Trophoblast cell (in vitro differentiated cells and primary cell): ENCODE measurements around the gene PALM3.
"Not testable (repeated sequence)": the region's sequence is repeated elsewhere in the genome, so short reads cannot be mapped to it uniquely, and the experiment has no call there.

ENCODE experiments used
- DNase-seq, 2 donors: peaks; one replicate each; pipeline ENCODE4 v3.0.0-alpha.2; 2016
- H2AFZ ChIP-seq: 2 replicates; pipeline ENCODE4 v1.6.1; 2013; ENCODE audit warnings: low read length, moderate library complexity, mild to moderate bottlenecking; ENCODE audit not compliant: insufficient read depth, poor library complexity
- H2AK5ac ChIP-seq: 2 replicates; pipeline ENCODE4 v1.6.1; 2013; ENCODE audit warnings: mild to moderate bottlenecking, low read length
- H2BK120ac ChIP-seq: 2 replicates; pipeline ENCODE4 v1.6.1; 2013; ENCODE audit warnings: low read length, mild to moderate bottlenecking, moderate library complexity; ENCODE audit not compliant: insufficient read depth, poor library complexity
- H2BK12ac ChIP-seq: 2 replicates; pipeline ENCODE4 v1.6.1; 2013; ENCODE audit warnings: mild to moderate bottlenecking, low read length, moderate library complexity
- H2BK5ac ChIP-seq: 2 replicates; pipeline ENCODE4 v1.6.1; 2013; ENCODE audit warnings: low read length, low read depth, moderate library complexity, mild to moderate bottlenecking; ENCODE audit not compliant: poor library complexity
- H3K14ac ChIP-seq: 2 replicates; pipeline ENCODE4 v1.6.1; 2013; ENCODE audit warnings: mild to moderate bottlenecking, low read length
- H3K18ac ChIP-seq: 2 replicates; pipeline ENCODE4 v1.6.1; 2013; ENCODE audit warnings: mild to moderate bottlenecking, low read length
- H3K23ac ChIP-seq: 2 replicates; pipeline ENCODE4 v1.6.1; 2013; ENCODE audit warnings: low read length
- H3K27ac ChIP-seq: 2 replicates; pipeline ENCODE4 v1.5.1; 2013; ENCODE audit warnings: low read depth, mild to moderate bottlenecking, inconsistent platforms, low read length, moderate library complexity
- H3K27me3 ChIP-seq: 2 replicates; pipeline ENCODE4 v1.6.1; 2013; ENCODE audit warnings: inconsistent platforms, mild to moderate bottlenecking, low read length, moderate library complexity; ENCODE audit not compliant: insufficient read depth
- H3K36me3 ChIP-seq, 2 experiments: 1 replicate in 1 of 2; 2 replicates in 1 of 2; pipeline ENCODE4 v1.6.1; 2013; ENCODE audit warnings: low read length in 2 of 2, mild to moderate bottlenecking in 2 of 2, moderate library complexity in 1 of 2; ENCODE audit not compliant: insufficient read depth in 2 of 2, control insufficient read depth in 1 of 2
- H3K4ac ChIP-seq: 2 replicates; pipeline ENCODE4 v1.6.1; 2013; ENCODE audit warnings: low read depth, mild to moderate bottlenecking, low read length, moderate library complexity
- H3K4me1 ChIP-seq, 2 experiments: 1 replicate in 1 of 2; 2 replicates in 1 of 2; pipeline ENCODE4 v1.6.1; 2013; ENCODE audit warnings: low read length in 2 of 2, mild to moderate bottlenecking in 2 of 2, moderate library complexity in 1 of 2; ENCODE audit not compliant: insufficient read depth in 2 of 2, control insufficient read depth in 1 of 2
- H3K4me2 ChIP-seq: 2 replicates; pipeline ENCODE4 v1.6.1; 2013; ENCODE audit warnings: inconsistent platforms, mild to moderate bottlenecking, low read length, moderate library complexity
- H3K4me3 ChIP-seq: 2 replicates; pipeline ENCODE4 v1.5.1; 2013; ENCODE audit warnings: mild to moderate bottlenecking, low read depth, low read length, inconsistent platforms
- H3K79me1 ChIP-seq: one replicate; pipeline ENCODE4 v1.6.1; 2013; ENCODE audit warnings: low read length
- H3K79me2 ChIP-seq: 2 replicates; pipeline ENCODE4 v1.6.1; 2013; ENCODE audit warnings: low read length, mild to moderate bottlenecking; ENCODE audit not compliant: control insufficient read depth, insufficient read depth, poor library complexity
- H3K9ac ChIP-seq: 2 replicates; pipeline ENCODE4 v1.6.1; 2013; ENCODE audit warnings: mild to moderate bottlenecking, low read length
- H3K9me3 ChIP-seq: 2 replicates; pipeline ENCODE4 v1.6.1; 2013; ENCODE audit warnings: low read depth, mild to moderate bottlenecking, control low read depth, inconsistent platforms, low read length; ENCODE audit not compliant: insufficient read depth
- H4K12ac ChIP-seq: 2 replicates; pipeline ENCODE4 v1.6.1; 2013; ENCODE audit warnings: low read depth, mild to moderate bottlenecking, low read length, moderate library complexity
- H4K8ac ChIP-seq: 2 replicates; pipeline ENCODE4 v1.6.1; 2013; ENCODE audit warnings: low read depth, mild to moderate bottlenecking, low read length, moderate library complexity
- H4K91ac ChIP-seq: one replicate; pipeline ENCODE4 v1.6.1; 2013; ENCODE audit warnings: low read depth, mild to moderate bottlenecking, low read length, moderate library complexity
- WGBS: extraction: QIAGEN DNeasy Blood & Tissue Kit; methylation state at CpG from one replicate; pipeline ENCODE4 v1.1.7; 2013; ENCODE audit warnings: missing lambda C conversion rate; ENCODE audit not compliant: insufficient read length, insufficient coverage; ENCODE audit errors: extremely low coverage; 5-methylcytosine and 5-hydroxymethylcytosine counted together

The PALM3 gene

DNA sequence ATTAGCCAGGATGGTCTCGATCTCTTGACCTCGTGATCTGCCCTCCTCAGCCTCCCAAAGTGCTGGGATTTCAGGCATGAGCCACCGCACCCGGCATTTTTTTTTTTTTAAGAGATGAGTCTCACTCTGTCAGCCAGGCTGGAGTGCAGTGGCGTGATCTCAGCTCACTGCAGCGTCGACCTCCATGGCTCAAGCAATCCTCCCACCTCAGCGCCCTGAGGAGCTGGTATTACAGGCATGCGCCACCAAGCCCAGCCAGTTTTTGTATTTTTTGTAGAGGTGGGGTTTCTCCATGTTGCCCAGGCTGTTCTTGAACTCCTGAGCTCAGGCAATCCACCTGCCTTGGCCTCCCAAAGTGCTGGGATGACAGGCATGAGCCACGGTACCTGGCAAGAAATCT, 14.0 kb downstream of the PALM3 start:
- H3K27me3 ChIP-seq, H3K4me3 ChIP-seq, H2AFZ ChIP-seq, H4K91ac ChIP-seq, H3K79me2 ChIP-seq, H3K9ac ChIP-seq, H3K23ac ChIP-seq, H3K4me1 ChIP-seq, H4K12ac ChIP-seq, H2BK5ac ChIP-seq, H3K36me3 ChIP-seq, H3K9me3 ChIP-seq, H3K79me1 ChIP-seq, H2BK120ac ChIP-seq, H2AK5ac ChIP-seq, H3K4me2 ChIP-seq, H3K4ac ChIP-seq, H4K8ac ChIP-seq, H2BK12ac ChIP-seq, H3K14ac ChIP-seq, H3K18ac ChIP-seq, H3K27ac ChIP-seq: not testable (repeated sequence)
- peak; percentile 79 to 86 for DNase-seq
- no CpG with 5 or more reads among the region's 10 CpGs for WGBS

DNA sequence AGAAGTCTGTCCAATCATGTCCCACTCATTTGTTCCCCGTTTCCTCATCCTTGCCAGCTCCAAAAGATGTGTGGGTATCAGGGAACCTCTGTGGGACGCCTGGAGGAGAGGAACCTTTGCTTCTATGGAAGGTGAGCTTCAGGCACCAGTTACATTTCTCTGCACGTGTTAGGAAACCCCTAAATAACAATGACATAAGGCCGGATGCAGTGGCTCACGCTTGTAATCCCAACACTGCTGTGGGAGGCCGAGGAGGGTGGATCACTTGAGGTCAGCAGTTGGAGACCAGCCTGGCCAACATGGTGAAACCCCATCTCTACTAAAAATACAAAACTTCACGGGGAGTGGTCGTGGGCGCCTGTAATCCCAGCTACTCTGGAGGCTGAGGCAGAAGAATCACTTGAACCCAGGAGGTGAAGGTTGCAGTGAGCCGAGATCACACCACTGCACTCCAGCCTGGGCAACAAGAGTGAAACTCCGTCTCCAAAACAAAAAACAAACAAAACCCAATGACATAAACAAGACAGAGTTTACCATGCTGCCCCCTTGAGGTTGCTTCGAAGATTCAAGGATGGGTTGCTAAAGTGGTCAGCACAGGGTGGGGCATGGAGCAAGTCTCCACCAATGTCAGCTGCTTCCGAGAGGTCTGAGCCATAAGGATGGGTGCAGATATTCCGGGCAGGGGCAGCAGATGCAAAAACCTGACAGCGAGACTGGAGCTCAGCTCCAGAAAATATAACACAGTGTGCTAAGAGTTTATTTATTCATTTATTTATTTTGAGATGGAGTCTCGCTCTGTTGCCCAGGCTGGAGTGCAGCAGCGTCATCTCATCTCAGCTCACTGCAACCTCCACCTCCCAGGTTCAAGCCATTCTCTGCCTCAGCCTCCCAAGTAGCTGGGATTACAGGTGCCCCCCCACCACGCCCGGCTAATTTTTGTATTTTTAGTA, 18.9 kb downstream of the PALM3 start:
- H3K4me1 ChIP-seq, result not testable (repeated sequence)

DNA sequence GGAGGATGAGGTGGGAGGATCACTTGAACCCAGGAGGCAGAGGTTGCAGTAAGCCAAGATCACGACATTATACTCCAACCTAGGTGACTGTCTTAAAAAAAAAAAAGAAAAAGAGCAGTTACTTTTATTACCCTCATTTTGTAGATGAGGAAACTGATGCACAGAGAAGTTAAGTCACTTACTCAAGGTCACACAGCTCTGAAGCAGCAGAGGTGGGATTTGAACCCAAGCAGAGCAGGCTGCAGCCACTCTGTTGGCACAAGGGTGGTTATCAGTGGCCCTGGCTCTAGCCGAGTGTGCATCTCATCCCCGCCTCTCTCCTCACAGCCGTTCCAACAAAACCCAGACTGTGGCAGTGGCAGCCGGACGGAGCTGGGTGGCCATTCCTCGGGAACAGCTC, 22.7 kb downstream of the PALM3 start:
- H3K36me3 ChIP-seq, result no peaks in the 10 kb centered on the region
- H3K27me3 ChIP-seq, result no peaks in the 10 kb centered on the region
- no peak overlapping the region for H3K14ac ChIP-seq
- no peak overlapping the region for H4K12ac ChIP-seq
- H3K9me3 ChIP-seq, result no peaks in the 10 kb centered on the region
- no peak overlapping the region for H3K4me2 ChIP-seq
- no peak overlapping the region for H3K9ac ChIP-seq
- H4K91ac ChIP-seq, result no peak overlapping the region
- H4K8ac ChIP-seq, result no peak overlapping the region
- DNase-seq, result no peak
- H3K27ac ChIP-seq, result no peak overlapping the region
- H2AK5ac ChIP-seq, result no peak overlapping the region
- H3K4me1 ChIP-seq, result no peaks in the 10 kb centered on the region
- H2AFZ ChIP-seq, result no peak overlapping the region
- no peak overlapping the region for H2BK120ac ChIP-seq
- H3K4me3 ChIP-seq, result no peak overlapping the region
- H3K18ac ChIP-seq, result no peak overlapping the region
- no peak overlapping the region for H3K23ac ChIP-seq
- no peak overlapping the region for H3K4ac ChIP-seq
- no CpG with 5 or more reads among the region's 7 CpGs for WGBS
- H3K79me1 ChIP-seq, result no peaks in the 10 kb centered on the region
- no peak overlapping the region for H2BK12ac ChIP-seq
- H2BK5ac ChIP-seq, result no peak overlapping the region
- H3K79me2 ChIP-seq, result no peaks in the 10 kb centered on the region

More for the DNA sequence above, 18.9 kb downstream of the PALM3 start:
- not testable (repeated sequence) for H3K4me3 ChIP-seq, H2BK12ac ChIP-seq, H3K4ac ChIP-seq, H3K36me3 ChIP-seq, H2AK5ac ChIP-seq, H2BK5ac ChIP-seq, H3K27ac ChIP-seq, H3K9me3 ChIP-seq, H2BK120ac ChIP-seq, H3K79me2 ChIP-seq, H3K18ac ChIP-seq, H3K23ac ChIP-seq, H2AFZ ChIP-seq, H3K4me2 ChIP-seq, H3K14ac ChIP-seq, H3K27me3 ChIP-seq, H3K79me1 ChIP-seq, H3K9ac ChIP-seq, H4K12ac ChIP-seq
- DNase-seq, result peak; percentile 80 to 81
- peak overlapping the region; percentile 6 for H4K8ac ChIP-seq
- WGBS, result no CpG with 5 or more reads among the region's 19 CpGs
- H4K91ac ChIP-seq, result peak overlapping the region; percentile 32

DNA sequence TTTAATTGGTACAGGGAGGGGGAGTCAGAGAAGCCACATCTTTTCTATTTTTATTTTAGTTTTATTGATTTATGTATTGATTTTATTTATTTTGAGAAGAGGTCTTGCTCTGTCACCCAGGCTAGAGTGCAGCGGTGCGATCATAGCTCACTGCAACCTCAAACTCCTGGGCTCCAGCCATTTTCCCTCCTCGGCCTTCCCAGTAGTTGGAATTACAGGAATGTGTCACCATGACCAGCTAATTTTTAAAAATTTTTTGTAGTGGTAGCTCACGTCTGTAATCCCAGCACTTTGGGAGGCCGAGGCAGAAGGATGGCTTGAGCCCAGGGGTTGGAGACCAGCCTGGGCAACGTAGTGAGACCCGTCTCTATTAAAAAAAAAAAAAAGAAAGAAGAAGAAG, 26.2 kb downstream of the PALM3 start:
- Histone ChIP-seq H3K4me3 (no peak overlapping the region), H3K4me1 (peaks cover 3% of the 10 kb centered on the region in 2 experiments), H3K79me2 (peaks cover 3% of the 10 kb centered on the region), H2BK12ac (no peak overlapping the region), H3K14ac (no peak overlapping the region), H3K9me3 (no peaks in the 10 kb centered on the region), H2AK5ac (no peak overlapping the region), H3K23ac (no peak overlapping the region), H3K36me3 (no peaks in the 10 kb centered on the region), H3K27ac (no peak overlapping the region), H2BK5ac (no peak overlapping the region), H4K8ac (no peak overlapping the region), H4K91ac (no peak overlapping the region), H4K12ac (no peak overlapping the region), H2AFZ (no peak overlapping the region), H3K4me2 (no peak overlapping the region), H3K27me3 (no peaks in the 10 kb centered on the region), H3K18ac (no peak overlapping the region), H2BK120ac (no peak overlapping the region), H3K4ac (no peak overlapping the region), H3K79me1 (peaks cover 7% of the 10 kb centered on the region), H3K9ac (no peak overlapping the region)
- WGBS, result no CpG with 5 or more reads among the region's 7 CpGs
- DNase-seq, result peak in 1 of 2 donors; percentile 78
